Peyer's patch (tissue), 4 donors: ENCODE data around the gene CD164L2. TPM values are rescaled to one million over a fixed set of nuclear protein-coding genes. Genes with fewer than 3 reads are reported as not detected.

Source experiments
- DNase-seq, 3 donors: peaks; one replicate each; pipeline ENCODE4 v3.0.0-alpha.2; 2017 to 2019
- H3K27ac ChIP-seq, 4 donors: fragments of 200-600 bp; sonication (generic); one replicate each; pipeline ENCODE4 v1.5.1; 2016 to 2019
- H3K27me3 ChIP-seq, 2 donors: fragments of 200-600 bp; sonication (generic); one replicate each; pipeline ENCODE4 v1.5.1; 2019
- H3K36me3 ChIP-seq, 3 donors: fragments of 200-600 bp; sonication (generic); one replicate each; pipeline ENCODE4 v1.5.1; 2016 to 2019
- H3K4me1 ChIP-seq, 4 donors: fragments of 200-600 bp; sonication (generic); one replicate each; pipeline ENCODE4 v1.5.1; 2016 to 2019
- H3K4me3 ChIP-seq, 4 donors: fragments of 200-600 bp; sonication (generic); 1 replicate in 3 of 4; 2 replicates in 1 of 4; pipeline ENCODE4 v1.5.1; 2016 to 2019; ENCODE audit warnings: mild to moderate bottlenecking in 1 of 4
- H3K9me3 ChIP-seq, 4 donors: fragments of 200-600 bp; sonication (generic); one replicate each; pipeline ENCODE4 v1.5.1; 2016 to 2019; ENCODE audit warnings: mild to moderate bottlenecking in 1 of 4
- POLR2A ChIP-seq, 2 donors: fragments of 450-650 bp; IDR thresholded peaks; one replicate each; pipeline ENCODE4 v1.5.1; 2017; ENCODE audit warnings: antibody characterized with exemption in 2 of 2, mild to moderate bottlenecking in 2 of 2, moderate library complexity in 2 of 2
- total RNA-seq, 4 donors: library from RNA; depleted of rRNA; stranded (reverse); fragments of >200 nt; gene quantifications; one replicate each; pipeline ENCODE4 v1.1.0, GENCODE V29; 2016
- TF ChIP-seq, protein P1 (sequence below), 6 experiments: fragments of 450-650 bp in 4 of 6; fragments of 200-600 bp in 2 of 6; sonication (generic) in 1 of 6; IDR thresholded peaks; one replicate each; pipeline ENCODE4 v1.5.1; 2017 to 2019; ENCODE audit warnings: antibody characterized with exemption in 6 of 6, mild to moderate bottlenecking in 3 of 6, moderate library complexity in 1 of 6

The CD164L2 gene
- total RNA-seq, 4 donors from 2014 or later = not detected

- Histone ChIP-seq H3K36me3 (peaks cover 0 to 1% (median 0%) of the 10 kb centered on the region in 3 donors), H3K27me3 (no peaks in the 10 kb centered on the region), H3K9me3 (no peaks in the 10 kb centered on the region), H3K4me1 (peaks cover 0 to 34% (median 4%) of the 10 kb centered on the region in 4 donors), H3K4me3 (peak overlapping the region; percentile 30 to 70 (median 47)), H3K27ac (peak overlapping the region in 2 of 4 donors; percentile 1 to 39)
- TF ChIP-seq, protein P1, sequence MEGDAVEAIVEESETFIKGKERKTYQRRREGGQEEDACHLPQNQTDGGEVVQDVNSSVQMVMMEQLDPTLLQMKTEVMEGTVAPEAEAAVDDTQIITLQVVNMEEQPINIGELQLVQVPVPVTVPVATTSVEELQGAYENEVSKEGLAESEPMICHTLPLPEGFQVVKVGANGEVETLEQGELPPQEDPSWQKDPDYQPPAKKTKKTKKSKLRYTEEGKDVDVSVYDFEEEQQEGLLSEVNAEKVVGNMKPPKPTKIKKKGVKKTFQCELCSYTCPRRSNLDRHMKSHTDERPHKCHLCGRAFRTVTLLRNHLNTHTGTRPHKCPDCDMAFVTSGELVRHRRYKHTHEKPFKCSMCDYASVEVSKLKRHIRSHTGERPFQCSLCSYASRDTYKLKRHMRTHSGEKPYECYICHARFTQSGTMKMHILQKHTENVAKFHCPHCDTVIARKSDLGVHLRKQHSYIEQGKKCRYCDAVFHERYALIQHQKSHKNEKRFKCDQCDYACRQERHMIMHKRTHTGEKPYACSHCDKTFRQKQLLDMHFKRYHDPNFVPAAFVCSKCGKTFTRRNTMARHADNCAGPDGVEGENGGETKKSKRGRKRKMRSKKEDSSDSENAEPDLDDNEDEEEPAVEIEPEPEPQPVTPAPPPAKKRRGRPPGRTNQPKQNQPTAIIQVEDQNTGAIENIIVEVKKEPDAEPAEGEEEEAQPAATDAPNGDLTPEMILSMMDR (IDR thresholded peaks at IDR 0.05) = peak in 1 of 6 experiments; percentile 14
- TF ChIP-seq POLR2A (IDR thresholded peaks at IDR 0.05) = no peak
- DNase-seq = peak in 2 of 3 donors; percentile 74 to 86
Observed at GRCh38 chr1:27349784-27350662, 33.1 kb downstream of the CD164L2 start.

GRCh38 chr1:27348861-27349783 is 34.0 kb downstream of the CD164L2 start:
- Histone ChIP-seq H3K27ac (peak overlapping the region in 2 of 4 donors; percentile 1 to 39), H3K4me3 (peak overlapping the region; percentile 30 to 70 (median 47)), H3K4me1 (peaks cover 0 to 34% (median 4%) of the 10 kb centered on the region in 4 donors), H3K27me3 (no peaks in the 10 kb centered on the region), H3K36me3 (no peaks in the 10 kb centered on the region), H3K9me3 (no peaks in the 10 kb centered on the region)
- TF ChIP-seq POLR2A (IDR thresholded peaks at IDR 0.05) = no peak
- TF ChIP-seq, protein P1 (IDR thresholded peaks at IDR 0.05) = no peak
- DNase-seq = peak; percentile 35 to 83 (median 73)

- Histone ChIP-seq H3K36me3 (no peaks in the 10 kb centered on the region), H3K4me1 (peaks cover 0 to 37% (median 6%) of the 10 kb centered on the region in 4 donors), H3K4me3 (no peak overlapping the region), H3K27ac (no peak overlapping the region), H3K27me3 (no peaks in the 10 kb centered on the region), H3K9me3 (no peaks in the 10 kb centered on the region)
- DNase-seq = no peak
- no peak for TF ChIP-seq POLR2A (IDR thresholded peaks at IDR 0.05)
- TF ChIP-seq, protein P1 (IDR thresholded peaks at IDR 0.05) = no peak
Observed at GRCh38 chr1:27346991-27347624, 36.0 kb downstream of the CD164L2 start.

DNA sequence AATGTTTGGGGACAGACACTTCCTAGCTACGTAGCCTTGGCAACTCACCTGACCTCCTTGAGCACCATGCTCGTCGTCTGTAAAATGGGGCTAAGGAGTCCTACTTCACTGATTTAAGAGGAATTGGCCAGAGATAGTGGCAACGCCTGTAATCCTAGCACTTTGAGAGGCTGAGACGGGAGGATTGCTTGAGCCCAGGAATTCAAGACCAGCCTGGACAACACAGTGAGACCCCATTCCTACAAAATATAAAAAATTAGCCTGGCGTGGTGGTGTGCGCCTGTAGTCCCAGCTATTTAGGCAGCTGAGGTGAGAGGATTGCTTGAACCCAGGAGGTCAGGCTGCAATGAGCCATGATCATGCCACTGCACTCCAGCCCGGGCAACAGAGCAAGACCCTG is 36.8 kb downstream of the CD164L2 start:
- no peaks in the 10 kb centered on the region for H3K27me3 ChIP-seq
- TF ChIP-seq, protein P1 (IDR thresholded peaks at IDR 0.05) = no peak
- H3K36me3 ChIP-seq = no peaks in the 10 kb centered on the region

DNA sequence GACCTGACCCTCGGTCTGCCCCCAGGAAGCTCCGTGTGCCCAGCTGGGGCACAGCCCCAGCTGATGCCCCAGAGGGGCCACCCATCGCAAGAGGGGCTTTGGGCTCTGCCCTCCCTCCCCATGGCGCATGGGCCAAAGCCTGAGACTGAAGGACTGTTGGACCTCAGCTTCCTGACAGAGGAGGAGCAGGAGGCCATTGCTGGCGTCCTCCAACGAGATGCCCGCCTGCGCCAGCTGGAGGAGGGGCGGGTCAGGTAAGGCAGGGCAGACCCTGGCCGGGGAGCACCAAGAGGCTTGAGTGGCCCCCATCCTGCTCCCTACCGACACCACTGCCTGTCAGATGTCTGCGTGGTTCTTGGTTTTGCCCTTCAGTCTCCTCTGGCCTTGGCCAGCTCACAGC is 37.9 kb downstream of the CD164L2 start:
- H3K27me3 ChIP-seq = no peaks in the 10 kb centered on the region
- no peaks in the 10 kb centered on the region for H3K36me3 ChIP-seq
- no peak overlapping the region for H3K27ac ChIP-seq
- no peak overlapping the region for H3K4me3 ChIP-seq
- no peaks in the 10 kb centered on the region for H3K9me3 ChIP-seq
- peaks cover 4 to 33% (median 13%) of the 10 kb centered on the region in 4 donors for H3K4me1 ChIP-seq
- no peak for DNase-seq
- TF ChIP-seq, protein P1 (IDR thresholded peaks at IDR 0.05) = no peak
- no peak for TF ChIP-seq POLR2A (IDR thresholded peaks at IDR 0.05)

More for the DNA sequence above, 36.8 kb downstream of the CD164L2 start:
- DNase-seq = no peak
- H3K9me3 ChIP-seq = no peaks in the 10 kb centered on the region
- H3K4me1 ChIP-seq = peaks cover 0 to 39% (median 7%) of the 10 kb centered on the region in 4 donors
- no peak overlapping the region for H3K27ac ChIP-seq
- H3K4me3 ChIP-seq = no peak overlapping the region
